Activated T-helper 1 cell treated with Interleukin-2 at 50 U/mL for 16 hours (primary cell): ENCODE data around the gene BAHCC1.

Experiments
- DNase-seq: peaks from one replicate; pipeline ENCODE4 v3.0.0-alpha.2; 2020; ENCODE audit warnings: low read depth

BAHCC1 gene

GRCh38 chr17:81427173-81428120, 32.2 kb downstream of the BAHCC1 start:
- DNase-seq: no peak

DNA sequence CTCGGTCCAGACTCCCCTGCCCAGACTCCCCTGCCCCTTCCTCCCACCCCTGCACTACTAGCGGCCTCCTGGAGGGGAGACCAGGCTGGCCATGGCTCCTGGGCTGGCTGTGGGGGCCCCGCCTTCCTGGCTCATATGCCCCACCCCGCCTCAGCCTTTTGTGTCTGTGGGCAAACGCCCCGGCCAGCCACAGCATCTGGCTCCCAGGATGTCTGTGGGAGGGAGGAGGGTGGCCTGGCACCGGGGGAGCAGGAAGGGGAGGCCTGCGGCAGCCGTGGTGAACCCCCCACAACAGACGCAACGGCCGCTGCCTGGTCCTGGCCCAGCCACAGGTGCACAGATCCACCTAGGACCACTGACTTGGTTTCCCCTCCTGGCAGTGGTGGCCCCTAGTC, 32.9 kb downstream of the BAHCC1 start:
- no peak for DNase-seq

- no peak for DNase-seq
Observed at GRCh38 chr17:81428516-81428915, 33.3 kb downstream of the BAHCC1 start.

DNA sequence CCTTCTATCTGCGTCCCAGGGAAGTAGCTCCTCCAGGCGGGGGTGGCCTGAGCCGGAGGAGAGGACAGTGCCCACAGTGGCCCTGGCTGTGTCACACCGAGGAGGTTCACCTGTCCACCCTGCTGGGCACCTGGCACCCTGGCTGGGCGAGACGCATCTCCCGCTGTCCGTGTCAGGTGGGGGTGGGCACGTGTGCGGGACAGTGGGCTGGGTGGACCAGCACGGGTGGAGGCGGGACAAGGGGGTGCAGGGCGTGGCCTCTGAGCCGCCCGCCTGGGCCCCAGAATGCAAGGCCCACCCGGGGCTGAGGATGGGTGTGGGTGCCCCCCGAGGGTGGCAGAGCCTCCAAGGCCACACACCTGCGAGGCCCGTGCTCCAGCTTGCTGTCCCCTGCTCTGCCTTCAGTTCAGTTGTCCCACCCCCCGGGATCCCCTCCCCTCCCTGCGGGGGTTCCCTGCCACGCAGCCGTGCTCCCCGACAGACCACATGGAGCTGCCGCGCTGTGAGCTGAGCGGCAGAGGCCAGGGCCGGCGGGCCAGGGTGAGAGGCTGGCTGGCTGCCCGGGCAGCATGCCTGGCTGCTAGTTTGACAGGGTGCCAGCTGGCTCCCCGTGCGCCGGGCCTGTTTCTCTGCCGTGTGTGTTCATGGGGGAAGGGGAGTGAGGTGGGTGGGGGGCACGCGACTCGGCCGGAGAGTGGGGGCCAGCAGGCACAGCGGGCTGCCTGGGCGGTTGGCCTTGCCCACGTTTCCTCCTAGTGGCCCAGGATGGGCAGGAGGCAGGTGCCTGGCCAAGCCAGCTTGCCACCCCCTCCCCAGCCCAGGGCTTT, 33.9 kb downstream of the BAHCC1 start:
- no peak for DNase-seq

DNA sequence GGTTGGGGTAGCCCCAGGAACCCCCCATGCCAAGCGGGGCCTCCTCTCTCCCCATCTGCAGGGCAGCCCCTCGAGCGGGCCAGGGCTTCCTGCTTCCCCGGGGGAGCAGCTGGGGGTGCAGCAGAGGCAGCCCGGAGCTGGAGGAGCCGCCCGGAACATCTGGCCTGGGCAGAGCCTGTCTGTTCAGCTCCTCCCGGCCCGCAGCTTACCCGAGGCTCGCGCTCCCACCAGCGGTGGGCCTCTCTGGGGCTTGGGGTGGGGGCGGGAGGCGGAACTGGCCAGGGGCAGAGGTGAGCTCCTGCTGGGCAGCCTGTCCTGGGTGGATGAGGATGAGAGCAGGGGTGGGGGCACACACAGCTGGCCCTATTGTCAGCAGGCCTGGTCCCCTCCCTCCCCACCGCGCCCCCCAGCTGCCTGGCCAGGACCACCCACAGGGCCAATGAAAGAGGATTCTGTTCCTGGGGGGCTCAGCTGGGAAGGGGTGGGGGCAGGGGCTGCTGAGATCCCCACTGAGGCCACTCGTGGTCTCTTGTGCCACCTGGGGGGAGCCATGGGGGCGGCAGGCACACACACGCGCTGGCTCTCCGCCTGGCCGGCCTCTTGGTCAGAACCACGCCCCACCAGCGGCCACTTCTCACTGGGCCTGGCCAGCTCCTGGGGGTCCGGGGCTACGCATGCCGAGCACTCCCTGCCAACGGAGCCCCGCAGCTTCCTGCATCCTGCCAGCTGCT, 34.7 kb downstream of the BAHCC1 start:
- DNase-seq: no peak

DNA sequence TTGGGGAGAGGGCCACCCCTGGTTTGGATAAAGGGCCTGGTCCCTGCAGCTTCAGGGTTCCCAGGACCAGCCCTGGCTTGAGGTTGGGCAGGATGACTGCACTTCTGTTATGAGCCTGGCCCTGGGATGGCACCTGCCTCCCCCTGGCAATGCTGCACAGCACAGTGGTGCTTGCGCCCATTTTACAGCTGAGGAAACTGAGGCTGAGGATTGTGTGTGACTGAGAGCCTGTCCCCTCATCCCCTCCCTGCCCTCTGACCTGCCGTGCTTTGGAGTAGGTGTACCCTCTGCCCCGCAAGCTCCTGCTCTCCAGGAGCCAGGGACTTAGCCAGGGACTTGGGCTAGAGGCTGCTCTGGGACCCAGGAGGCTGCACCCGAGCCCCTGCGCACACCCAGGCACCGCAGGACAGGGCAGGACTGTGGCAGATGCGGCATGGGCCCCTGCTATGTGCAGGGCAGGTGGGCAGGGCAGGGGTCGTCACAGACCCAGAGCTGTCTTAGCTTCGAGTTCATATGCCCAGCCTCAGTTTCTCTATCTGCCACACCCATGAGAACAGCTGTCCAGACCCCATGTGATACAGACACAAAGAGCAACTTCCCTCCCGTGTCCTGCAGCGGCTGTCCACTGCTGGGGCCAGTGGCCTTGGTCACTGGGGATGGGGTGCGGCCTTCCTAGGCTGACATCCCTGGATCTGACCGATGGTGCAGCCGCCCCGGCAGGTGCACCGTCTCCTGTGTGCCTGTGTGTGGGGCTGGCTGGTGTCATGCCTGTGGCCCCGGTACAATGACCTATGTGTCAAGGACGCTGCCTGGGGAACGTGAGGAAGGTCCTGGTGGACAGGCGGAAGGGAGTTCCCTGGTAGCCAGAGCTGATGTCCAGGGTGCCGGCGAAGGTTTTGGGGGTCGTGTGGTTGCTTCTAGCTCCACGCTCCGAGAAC, 36.6 kb downstream of the BAHCC1 start:
- no peak for DNase-seq

GRCh38 chr17:81432941-81433340, 37.7 kb downstream of the BAHCC1 start:
- no peak for DNase-seq

DNA sequence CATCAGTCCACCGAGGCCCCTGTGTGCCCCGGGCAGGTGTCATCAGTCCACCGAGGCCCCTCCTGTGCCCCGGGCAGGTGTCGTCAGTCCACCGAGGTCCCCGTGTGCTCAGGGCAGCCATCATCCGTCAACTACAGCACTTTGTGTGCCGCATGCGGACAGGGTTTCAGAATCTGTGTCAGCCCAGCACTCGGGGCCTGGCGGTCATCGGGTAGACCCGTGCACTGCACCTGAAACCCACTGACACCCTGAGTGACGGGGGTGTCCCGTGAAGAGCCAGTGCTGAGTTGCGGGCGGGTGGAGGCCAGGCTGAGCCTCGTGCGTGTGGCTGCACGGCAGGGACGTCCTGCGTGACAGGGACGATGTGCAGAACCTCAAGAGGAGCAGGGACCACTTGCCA, 38.4 kb downstream of the BAHCC1 start:
- no peak for DNase-seq

- DNase-seq: no peak
Observed at GRCh38 chr17:81434072-81434471, 38.8 kb downstream of the BAHCC1 start.

DNA sequence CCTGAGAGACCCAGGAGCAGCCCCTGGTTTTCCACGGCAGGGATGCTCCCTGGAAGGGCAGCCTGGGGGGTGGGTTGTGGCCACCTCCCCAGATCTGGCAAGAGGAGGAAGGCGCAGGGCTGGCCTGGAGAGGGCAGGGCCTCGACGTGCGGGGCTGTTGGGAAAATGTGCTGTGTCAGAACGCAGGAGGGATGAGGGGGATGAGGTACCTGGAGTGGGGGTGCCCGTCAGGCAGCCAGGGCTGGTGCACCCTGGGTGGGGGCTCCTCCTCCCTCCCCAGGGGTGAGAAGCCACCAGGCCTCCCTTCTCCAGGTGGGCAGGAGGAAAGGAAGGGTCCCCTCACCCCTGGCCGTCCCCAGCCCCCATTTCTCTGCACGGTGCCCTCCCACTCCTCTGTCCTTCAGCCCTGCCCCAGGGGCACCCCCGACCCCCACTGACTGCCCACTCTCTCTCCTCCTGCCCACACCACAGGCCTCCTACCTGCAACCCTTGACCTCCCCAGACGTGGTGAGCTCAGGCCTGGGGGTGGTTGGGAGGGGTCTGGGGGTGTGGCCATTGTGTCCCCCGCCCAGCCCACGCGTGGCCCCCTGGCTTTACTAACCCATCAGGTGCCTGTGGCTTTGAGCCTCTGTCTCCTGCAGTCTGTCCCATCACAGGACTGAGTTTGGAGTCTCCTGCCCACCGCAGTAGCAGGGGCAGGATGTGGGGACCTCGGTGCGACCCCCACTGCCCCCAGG, 39.6 kb downstream of the BAHCC1 start:
- DNase-seq: no peak

DNA sequence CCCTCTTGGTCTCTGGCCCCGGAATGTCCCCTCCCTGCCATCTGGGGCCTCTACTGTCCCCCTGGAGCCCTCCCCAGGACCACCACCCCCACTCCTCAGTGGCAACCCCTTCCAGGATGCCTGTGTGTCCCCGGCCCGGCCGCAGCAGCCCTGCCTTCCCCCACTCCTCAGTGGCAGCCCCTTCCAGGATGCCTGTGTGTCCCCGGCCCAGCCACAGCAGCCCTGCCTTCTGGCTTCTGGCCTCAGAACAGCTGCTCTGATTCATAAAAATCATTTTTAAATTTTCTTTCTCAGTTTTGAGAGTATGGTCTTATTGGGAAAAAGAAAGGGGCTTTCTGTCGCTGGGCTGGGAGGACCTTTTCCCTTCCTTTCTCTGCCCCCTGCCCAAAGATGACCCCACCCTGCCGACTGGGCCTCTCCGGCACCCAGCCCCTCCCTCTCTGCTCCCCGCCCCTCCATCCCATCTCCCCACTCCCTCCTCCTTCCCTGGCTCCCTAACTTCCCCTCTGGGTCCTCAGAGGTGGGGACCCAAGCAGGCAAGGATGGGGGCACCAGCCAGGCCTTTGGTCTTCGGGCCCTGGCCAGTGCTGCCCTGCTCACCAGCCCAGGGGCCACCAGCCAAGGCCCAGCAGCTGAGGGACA, 40.5 kb downstream of the BAHCC1 start:
- no peak for DNase-seq

DNA sequence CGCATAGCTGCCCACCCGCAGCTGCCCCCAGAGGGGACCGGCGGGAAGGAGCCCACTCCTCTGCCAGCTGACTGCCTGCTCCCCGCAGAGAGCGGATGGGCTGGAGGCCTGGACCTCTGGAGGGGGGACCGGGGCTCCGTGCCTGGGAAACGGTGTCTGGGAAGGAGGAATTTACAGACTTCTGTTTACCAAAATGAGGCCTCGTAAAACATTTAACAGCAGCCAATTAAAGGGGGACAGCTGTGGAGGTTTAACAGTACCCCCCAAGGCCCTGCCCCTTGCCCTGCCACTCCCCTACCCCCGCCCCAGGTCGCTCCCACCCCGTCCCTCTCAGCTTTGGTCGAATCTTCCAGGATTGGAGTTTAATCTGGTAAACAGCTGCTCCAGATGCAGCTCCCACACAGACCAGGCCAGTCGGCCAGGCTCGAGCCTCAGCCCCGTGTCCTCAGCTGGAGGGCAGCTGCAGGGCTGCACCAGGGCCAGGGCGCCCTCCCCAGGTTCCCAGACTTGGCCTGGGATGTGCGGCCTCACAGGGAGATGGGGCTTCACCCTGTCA, 41.1 kb downstream of the BAHCC1 start:
- DNase-seq: no peak

- DNase-seq: no peak
Observed at GRCh38 chr17:81437191-81437651, 42.0 kb downstream of the BAHCC1 start.

GRCh38 chr17:81438007-81438659, 42.9 kb downstream of the BAHCC1 start:
- no peak for DNase-seq

GRCh38 chr17:81438688-81439087, 43.4 kb downstream of the BAHCC1 start:
- no peak for DNase-seq

DNA sequence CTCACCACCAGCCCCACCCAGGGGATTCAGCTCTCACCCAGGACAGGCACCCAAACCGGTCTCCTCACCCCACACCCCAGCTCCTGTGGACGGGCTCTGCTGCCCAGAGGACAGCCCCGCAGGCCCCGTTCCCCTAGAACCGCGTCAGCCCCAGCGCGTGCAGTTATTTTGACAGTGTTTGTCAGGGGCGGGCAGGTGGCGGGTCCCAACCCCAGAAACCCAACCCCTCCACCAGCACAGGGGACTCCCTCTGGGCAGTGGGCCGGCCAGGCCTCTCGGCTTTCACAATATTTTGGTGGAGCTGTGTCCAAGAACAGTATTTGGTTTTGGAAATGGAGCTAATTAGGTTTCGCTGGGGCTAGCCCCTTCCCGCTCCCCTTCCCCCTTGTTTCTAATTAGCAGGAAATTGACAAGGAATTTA, 44.8 kb downstream of the BAHCC1 start:
- no peak for DNase-seq

- DNase-seq: no peak
Observed at GRCh38 chr17:81440511-81441244, 45.4 kb downstream of the BAHCC1 start.

GRCh38 chr17:81442791-81443190, 47.5 kb downstream of the BAHCC1 start:
- DNase-seq: no peak
